H9 (cell line): Measurements from ENCODE around the gene CABLES1. TPM values are rescaled to one million over a fixed set of nuclear protein-coding genes. Genes with fewer than 3 reads are reported as not detected.

Experiments used
- DNase-seq: peaks from one replicate; pipeline ENCODE4 v3.0.0-alpha.2; 2017
- H2AFZ ChIP-seq: one replicate; pipeline ENCODE4 v1.6.1; 2013; ENCODE audit warnings: mild to moderate bottlenecking, low read length, control low read depth, moderate library complexity
- H2AK5ac ChIP-seq: 2 replicates; pipeline ENCODE4 v1.6.1; 2013; ENCODE audit warnings: low read length, control low read depth, mixed read lengths; ENCODE audit not compliant: insufficient read length
- H2BK120ac ChIP-seq: one replicate; pipeline ENCODE4 v1.6.1; 2013; ENCODE audit warnings: low read depth, mild to moderate bottlenecking, low read length, control low read depth, inconsistent platforms; ENCODE audit not compliant: poor library complexity, severe bottlenecking
- H2BK12ac ChIP-seq: 2 replicates; pipeline ENCODE4 v1.6.1; 2013; ENCODE audit warnings: low read length, control low read depth, mixed read lengths, low read depth; ENCODE audit not compliant: insufficient read length
- H2BK15ac ChIP-seq: 2 replicates; pipeline ENCODE4 v1.6.1; 2013; ENCODE audit warnings: low read depth, low read length, control low read depth
- H2BK20ac ChIP-seq: one replicate; pipeline ENCODE4 v1.6.1; 2013; ENCODE audit warnings: low read depth, mild to moderate bottlenecking, low read length, control low read depth, inconsistent platforms; ENCODE audit not compliant: poor library complexity, severe bottlenecking
- H2BK5ac ChIP-seq: 2 replicates; pipeline ENCODE4 v1.6.1; 2013; ENCODE audit warnings: low read length, control low read depth, mixed read lengths; ENCODE audit not compliant: insufficient read length
- H3K14ac ChIP-seq: 2 replicates; pipeline ENCODE4 v1.6.1; 2013; ENCODE audit warnings: low read length, control low read depth; ENCODE audit not compliant: insufficient read depth
- H3K18ac ChIP-seq: 2 replicates; pipeline ENCODE4 v1.6.1; 2013; ENCODE audit warnings: low read depth, mild to moderate bottlenecking, mixed read lengths, low read length, control low read depth; ENCODE audit not compliant: insufficient read length
- H3K23ac ChIP-seq: 2 replicates; pipeline ENCODE4 v1.6.1; 2013; ENCODE audit warnings: low read length, control low read depth, mixed read lengths, low read depth; ENCODE audit not compliant: insufficient read length
- H3K23me2 ChIP-seq: 2 replicates; pipeline ENCODE4 v1.6.1; 2013; ENCODE audit warnings: low read depth, mild to moderate bottlenecking, mixed read lengths, low read length, control low read depth; ENCODE audit not compliant: insufficient read length, poor library complexity, severe bottlenecking
- H3K27ac ChIP-seq: 2 replicates; pipeline ENCODE4 v1.5.1; 2013; ENCODE audit warnings: low read length, control low read depth, mixed read lengths, low read depth; ENCODE audit not compliant: insufficient read length
- H3K27me3 ChIP-seq: 2 replicates; pipeline ENCODE4 v1.6.1; 2013; ENCODE audit warnings: low read length, control low read depth, inconsistent platforms; ENCODE audit not compliant: insufficient read depth
- H3K4ac ChIP-seq: 2 replicates; pipeline ENCODE4 v1.6.1; 2013; ENCODE audit warnings: low read depth, mild to moderate bottlenecking, control low read depth, inconsistent platforms, low read length, moderate library complexity
- H3K4me1 ChIP-seq: 2 replicates; pipeline ENCODE4 v1.6.1; 2013; ENCODE audit warnings: low read length, control low read depth, inconsistent platforms; ENCODE audit not compliant: insufficient read depth
- H3K4me2 ChIP-seq: 2 replicates; pipeline ENCODE4 v1.6.1; 2013; ENCODE audit warnings: low read length, control low read depth, mixed read lengths; ENCODE audit not compliant: insufficient read length, insufficient read depth
- H3K56ac ChIP-seq: 2 replicates; pipeline ENCODE4 v1.6.1; 2013; ENCODE audit warnings: low read depth, mild to moderate bottlenecking, mixed read lengths, low read length, control low read depth; ENCODE audit not compliant: insufficient read length
- H3K79me1 ChIP-seq: 2 replicates; pipeline ENCODE4 v1.6.1; 2013; ENCODE audit warnings: low read depth, mild to moderate bottlenecking, moderate library complexity, low read length, control low read depth, inconsistent platforms; ENCODE audit not compliant: insufficient read depth, poor library complexity, severe bottlenecking
- H3K79me2 ChIP-seq: 2 replicates; pipeline ENCODE4 v1.6.1; 2013; ENCODE audit warnings: low read length, control low read depth, inconsistent platforms; ENCODE audit not compliant: insufficient read depth
- H3K9ac ChIP-seq: 2 replicates; pipeline ENCODE4 v1.6.1; 2013; ENCODE audit warnings: low read length, control low read depth, mixed read lengths; ENCODE audit not compliant: insufficient read length; ENCODE audit errors: extremely low read depth
- H3K9me3 ChIP-seq: one replicate; pipeline ENCODE4 v1.6.1; 2013; ENCODE audit warnings: low read depth, low read length, inconsistent platforms; ENCODE audit not compliant: control insufficient read depth
- H3T11ph ChIP-seq: one replicate; pipeline ENCODE4 v1.6.1; 2013; ENCODE audit warnings: mild to moderate bottlenecking, low read length, control low read depth, inconsistent platforms
- H4K20me1 ChIP-seq: one replicate; pipeline ENCODE4 v1.6.1; 2013; ENCODE audit not compliant: control insufficient read depth, insufficient read length, insufficient read depth
- H4K5ac ChIP-seq: 2 replicates; pipeline ENCODE4 v1.6.1; 2013; ENCODE audit warnings: low read depth, mild to moderate bottlenecking, mixed read lengths, low read length, control low read depth; ENCODE audit not compliant: insufficient read length
- H4K8ac ChIP-seq: replicated peaks from 2 replicates; pipeline ENCODE4 v1.6.1; 2013; ENCODE audit warnings: low read length, control low read depth, mixed read lengths, low read depth; ENCODE audit not compliant: insufficient read length
- H4K91ac ChIP-seq: 2 replicates; pipeline ENCODE4 v1.6.1; 2013; ENCODE audit warnings: low read depth, mild to moderate bottlenecking, moderate library complexity, mixed read lengths, low read length, control low read depth; ENCODE audit not compliant: insufficient read length
- H3K27ac Mint-ChIP-seq, 3 experiments: 2 replicates in 2 of 3; 3 replicates in 1 of 3; pipeline ENCODE4 v1.8.0; 2020 to 2021; ENCODE audit warnings: mixed read lengths in 3 of 3, mild to moderate bottlenecking in 1 of 3, moderate library complexity in 1 of 3
- H3K27me3 Mint-ChIP-seq: 2 replicates; pipeline ENCODE4 v1.8.0; 2021; ENCODE audit warnings: low read depth, mild to moderate bottlenecking, moderate library complexity, mixed read lengths
- H3K36me3 Mint-ChIP-seq, 3 experiments: 2 replicates in 2 of 3; 3 replicates in 1 of 3; pipeline ENCODE4 v1.8.0; 2020 to 2021; ENCODE audit warnings: low read depth in 3 of 3, mixed read lengths in 3 of 3; ENCODE audit not compliant: insufficient read depth in 1 of 3
- H3K4me1 Mint-ChIP-seq, 2 experiments: 2 replicates each; pipeline ENCODE4 v1.8.0; 2020; ENCODE audit warnings: mixed read lengths in 2 of 2
- H3K4me3 Mint-ChIP-seq, 2 experiments: 2 replicates in 1 of 2; 3 replicates in 1 of 2; pipeline ENCODE4 v1.8.0; 2020 to 2021; ENCODE audit warnings: mild to moderate bottlenecking in 2 of 2, mixed read lengths in 2 of 2, moderate library complexity in 1 of 2
- H3K9me3 Mint-ChIP-seq, 2 experiments: 2 replicates in 1 of 2; 3 replicates in 1 of 2; pipeline ENCODE4 v1.8.0; 2020; ENCODE audit warnings: mild to moderate bottlenecking in 2 of 2, mixed read lengths in 2 of 2, moderate library complexity in 1 of 2
- WGBS: extraction: QIAGEN DNeasy Blood & Tissue Kit; methylation state at CpG from one replicate; pipeline ENCODE4 v1.1.7; 2013; ENCODE audit warnings: missing lambda C conversion rate, low lambda C conversion rate, mixed read lengths; ENCODE audit not compliant: insufficient read length; ENCODE audit errors: extremely low coverage; 5-methylcytosine and 5-hydroxymethylcytosine counted together
- total RNA-seq: library from RNA; stranded (reverse); gene quantifications from 2 replicates; pipeline ENCODE4 v1.2.1, GENCODE V29; 2021
- TF ChIP-seq, protein P1 (sequence below): fragments of 200-600 bp; sonication (generic); conservative IDR thresholded peaks from 3 replicates; pipeline ENCODE4 v1.8.0; 2021; ENCODE audit warnings: antibody characterized with exemption, mild to moderate bottlenecking

The CABLES1 gene
- total RNA-seq, 1 experiment from 2014 or later = 27.1 TPM

- peaks cover 0 to 6% (median 3%) of the 10 kb centered on the region in 3 experiments; a peak in 5 of 7 replicates for H3K36me3 Mint-ChIP-seq
- Histone ChIP-seq H3K4ac (no peak overlapping the region), H3K79me1 (no peaks in the 10 kb centered on the region), H2AFZ (no peak overlapping the region), H2BK20ac (no peak overlapping the region), H4K20me1 (no peaks in the 10 kb centered on the region), H4K91ac (no peak overlapping the region), H4K8ac (no peak overlapping the region), H3K27ac (no peak overlapping the region), H3K27me3 (no peaks in the 10 kb centered on the region), H3K9ac (no peak overlapping the region), H3K23ac (no peak overlapping the region), H3K56ac (no peak overlapping the region), H2AK5ac (no peak overlapping the region), H3T11ph (no peak overlapping the region), H2BK120ac (no peak overlapping the region), H2BK15ac (no peak overlapping the region), H2BK12ac (no peak overlapping the region), H3K14ac (no peak overlapping the region), H3K23me2 (peaks cover 3% of the 10 kb centered on the region), H2BK5ac (no peak overlapping the region), H3K79me2 (peaks cover 14% of the 10 kb centered on the region; the same call in 1 of the 2 replicates), H3K4me2 (no peak overlapping the region), H3K4me1 (peaks cover 16% of the 10 kb centered on the region; the same call in 1 of the 2 replicates), H3K9me3 (no peaks in the 10 kb centered on the region), H3K18ac (no peak overlapping the region), H4K5ac (no peak overlapping the region)
- H3K4me3 Mint-ChIP-seq = peak overlapping the region in 1 of 2 experiments; percentile 46; a peak in 2 of 5 replicates
- H3K9me3 Mint-ChIP-seq = no peaks in the 10 kb centered on the region
- TF ChIP-seq, protein P1, sequence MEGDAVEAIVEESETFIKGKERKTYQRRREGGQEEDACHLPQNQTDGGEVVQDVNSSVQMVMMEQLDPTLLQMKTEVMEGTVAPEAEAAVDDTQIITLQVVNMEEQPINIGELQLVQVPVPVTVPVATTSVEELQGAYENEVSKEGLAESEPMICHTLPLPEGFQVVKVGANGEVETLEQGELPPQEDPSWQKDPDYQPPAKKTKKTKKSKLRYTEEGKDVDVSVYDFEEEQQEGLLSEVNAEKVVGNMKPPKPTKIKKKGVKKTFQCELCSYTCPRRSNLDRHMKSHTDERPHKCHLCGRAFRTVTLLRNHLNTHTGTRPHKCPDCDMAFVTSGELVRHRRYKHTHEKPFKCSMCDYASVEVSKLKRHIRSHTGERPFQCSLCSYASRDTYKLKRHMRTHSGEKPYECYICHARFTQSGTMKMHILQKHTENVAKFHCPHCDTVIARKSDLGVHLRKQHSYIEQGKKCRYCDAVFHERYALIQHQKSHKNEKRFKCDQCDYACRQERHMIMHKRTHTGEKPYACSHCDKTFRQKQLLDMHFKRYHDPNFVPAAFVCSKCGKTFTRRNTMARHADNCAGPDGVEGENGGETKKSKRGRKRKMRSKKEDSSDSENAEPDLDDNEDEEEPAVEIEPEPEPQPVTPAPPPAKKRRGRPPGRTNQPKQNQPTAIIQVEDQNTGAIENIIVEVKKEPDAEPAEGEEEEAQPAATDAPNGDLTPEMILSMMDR = no peak
- no peak for DNase-seq
- H3K27me3 Mint-ChIP-seq = no peaks in the 10 kb centered on the region
- peak overlapping the region; percentile 93 to 96 (median 95); a peak in 6 of 7 replicates for H3K27ac Mint-ChIP-seq
- WGBS = no CpG with 5 or more reads among the region's 7 CpGs
- peaks cover 68 to 75% of the 10 kb centered on the region in 2 experiments for H3K4me1 Mint-ChIP-seq
Measured at GRCh38 chr18:23166891-23167541, 31.7 kb downstream of the CABLES1 start.
